GM21423 (cell line): Measurements from ENCODE around the gene PLVAP.

Source experiments
- ATAC-seq: cut with Tn5 transposase; IDR thresholded peaks from one replicate; pipeline ENCODE4 v1.9.1; 2021; ENCODE audit warnings: mild to moderate bottlenecking, moderate library complexity; ENCODE audit not compliant: unreplicated experiment

Gene PLVAP

DNA sequence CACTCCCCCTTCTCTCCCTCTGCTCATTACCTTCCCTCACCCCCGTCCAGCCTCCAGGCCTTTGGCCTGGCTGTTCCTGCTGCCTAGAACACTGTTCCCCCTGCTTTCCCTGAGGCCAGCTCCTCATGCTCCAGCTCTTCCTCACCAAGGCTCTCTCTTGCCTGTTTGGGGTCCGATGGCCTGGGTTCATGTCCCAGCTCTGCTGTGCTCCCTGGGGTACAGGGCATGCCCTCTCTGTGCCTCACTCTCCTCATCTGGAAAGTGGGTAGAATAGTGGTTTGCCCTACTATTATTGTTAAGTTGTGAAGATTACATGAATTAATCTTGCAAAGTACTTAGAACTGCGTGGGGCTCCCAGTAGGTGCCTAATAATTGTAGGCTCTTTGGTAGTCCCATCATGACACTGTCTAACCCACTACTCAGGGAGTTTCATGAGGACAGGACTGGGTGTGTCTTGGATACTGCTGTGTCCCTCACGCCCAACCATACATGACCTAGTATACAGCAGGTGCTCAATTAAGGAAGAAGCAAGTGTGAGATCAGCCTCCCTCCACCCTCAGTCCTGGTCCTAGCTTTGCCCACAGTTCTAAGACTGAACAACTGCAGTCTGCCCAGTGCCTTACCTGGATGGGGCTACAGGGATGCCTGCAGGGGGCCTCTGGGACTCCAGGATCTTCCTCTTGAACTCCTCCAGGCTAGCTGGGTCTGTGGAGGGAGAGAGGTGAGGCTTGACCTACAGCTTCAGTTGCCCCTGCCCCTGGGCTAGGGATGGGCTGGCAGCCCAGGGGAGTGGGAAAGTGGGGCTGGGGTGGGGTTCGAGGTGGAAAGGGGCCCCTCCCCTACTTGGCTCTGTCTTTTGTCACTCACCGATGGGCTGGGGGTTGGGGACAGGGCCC is 17.0 kb downstream of the PLVAP start:
- ATAC-seq: no peak

DNA sequence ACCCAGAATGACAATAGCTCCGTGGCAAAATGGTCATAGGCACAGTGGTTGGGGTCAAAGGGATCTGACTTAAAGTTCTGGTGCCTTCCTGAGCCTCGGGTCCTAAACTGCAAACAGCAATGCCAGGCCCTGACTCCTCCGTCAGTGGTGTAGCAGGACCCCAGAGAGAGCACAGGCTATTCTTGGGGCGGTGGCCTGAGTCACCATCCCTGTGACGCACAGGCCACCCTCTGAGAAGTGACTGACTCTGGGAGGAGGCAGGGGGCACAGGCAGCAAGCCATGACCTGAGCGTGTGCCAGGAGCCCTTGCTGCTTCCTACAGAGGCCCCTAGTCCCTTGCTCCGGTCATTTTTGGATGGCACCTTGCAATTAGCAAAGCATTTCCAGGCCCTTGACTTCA is 18.7 kb downstream of the PLVAP start:
- ATAC-seq: no peak

DNA sequence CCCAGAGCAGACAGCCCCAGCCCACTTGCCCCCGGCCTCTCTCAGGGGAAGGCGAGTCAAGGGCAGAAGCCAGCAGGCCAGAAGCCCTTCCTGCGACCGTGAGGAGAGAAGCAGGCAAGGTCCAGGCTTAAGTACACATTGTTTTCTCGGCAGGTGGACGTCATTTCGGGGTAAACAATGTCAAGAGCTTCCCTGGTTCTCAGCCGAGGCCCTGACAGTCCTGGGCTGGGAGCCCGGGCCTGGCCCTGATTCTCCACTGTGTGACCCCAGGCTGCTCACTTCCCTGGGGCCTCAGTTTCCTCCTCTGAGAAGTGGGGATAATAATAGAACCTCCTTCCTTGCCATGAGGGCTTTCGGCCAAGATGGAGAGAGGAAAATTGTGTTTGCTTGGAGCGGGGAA is 19.4 kb downstream of the PLVAP start:
- ATAC-seq: no peak

DNA sequence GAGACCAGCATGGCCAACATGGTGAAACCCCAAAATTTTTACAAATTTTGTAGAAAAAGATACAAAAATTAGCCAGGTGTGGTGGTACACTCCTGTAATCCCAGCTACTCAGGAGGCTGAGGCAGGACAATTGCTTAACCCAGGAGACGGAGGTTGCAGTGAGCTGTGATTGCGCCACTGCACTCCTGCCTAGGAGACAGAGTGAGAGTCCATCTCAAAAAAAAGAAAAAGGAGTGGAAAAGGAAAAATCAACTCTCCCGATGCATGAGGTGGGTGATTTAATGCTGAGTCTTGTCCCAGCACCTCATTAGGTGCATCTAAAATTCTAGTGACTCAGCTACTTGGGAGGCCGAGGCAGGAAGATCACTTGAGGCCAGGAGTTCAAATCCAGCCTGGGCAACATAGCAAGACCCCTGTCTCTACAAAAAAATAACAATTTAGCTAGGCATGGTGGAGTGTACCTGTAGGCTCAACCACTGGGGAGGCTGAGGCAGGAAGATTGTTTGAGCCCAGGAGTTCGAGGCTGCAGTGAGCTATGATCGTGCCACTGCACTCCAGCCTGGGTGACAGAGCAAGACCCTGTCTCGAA is 20.0 kb downstream of the PLVAP start:
- ATAC-seq: no peak

DNA sequence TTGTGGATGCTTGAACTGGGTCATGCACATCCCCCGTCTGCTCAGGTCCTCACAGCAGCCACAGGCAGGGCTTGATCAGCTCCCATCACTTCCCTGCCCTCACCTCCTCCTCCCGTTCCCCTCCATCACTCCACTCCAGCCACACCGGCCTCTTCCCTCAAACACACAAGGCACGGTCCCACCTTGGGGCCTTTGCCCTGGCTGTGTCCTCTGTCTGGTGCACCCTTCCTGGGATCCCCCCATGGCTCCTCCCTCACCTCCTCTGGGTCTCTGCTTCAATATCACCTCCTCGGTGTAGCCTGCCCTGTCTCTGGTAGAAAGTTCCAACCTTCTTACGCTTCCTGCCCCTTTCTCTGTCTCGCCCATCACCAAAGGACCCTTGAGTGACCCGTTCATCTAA is 23.8 kb downstream of the PLVAP start:
- no peak for ATAC-seq

DNA sequence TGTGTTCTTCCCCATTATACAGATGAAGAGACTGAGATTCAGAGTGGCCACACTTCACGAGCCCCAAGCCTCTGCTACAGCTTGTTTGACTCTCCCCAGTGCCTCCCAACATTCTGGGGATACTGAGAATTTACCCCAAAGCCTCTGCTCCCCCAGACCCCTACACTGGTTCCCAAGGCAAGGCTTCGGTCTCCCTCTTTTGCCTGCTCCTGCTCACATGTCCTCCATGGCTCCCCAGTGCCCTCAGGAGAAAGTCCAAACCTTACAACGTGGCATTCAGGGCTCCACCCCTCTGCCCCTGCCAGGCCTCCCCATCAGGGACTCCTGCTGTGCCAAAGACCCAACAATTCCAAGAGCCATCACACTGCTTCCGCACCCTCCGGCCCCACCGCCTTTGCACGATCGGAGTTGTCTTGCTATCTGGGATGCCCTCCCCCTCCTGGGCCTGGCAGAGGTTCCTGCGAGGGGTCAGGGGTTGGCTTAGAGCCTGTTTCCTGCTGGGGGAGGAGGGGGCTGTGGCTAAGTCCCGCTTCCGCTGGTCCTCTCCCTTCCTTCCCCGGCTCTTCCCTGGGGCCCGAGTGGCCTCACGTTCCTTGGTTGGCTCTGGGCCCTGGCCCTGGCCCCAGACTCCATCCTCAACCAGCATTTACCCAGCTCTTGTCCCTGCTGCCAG is 24.4 kb downstream of the PLVAP start:
- ATAC-seq: no peak

DNA sequence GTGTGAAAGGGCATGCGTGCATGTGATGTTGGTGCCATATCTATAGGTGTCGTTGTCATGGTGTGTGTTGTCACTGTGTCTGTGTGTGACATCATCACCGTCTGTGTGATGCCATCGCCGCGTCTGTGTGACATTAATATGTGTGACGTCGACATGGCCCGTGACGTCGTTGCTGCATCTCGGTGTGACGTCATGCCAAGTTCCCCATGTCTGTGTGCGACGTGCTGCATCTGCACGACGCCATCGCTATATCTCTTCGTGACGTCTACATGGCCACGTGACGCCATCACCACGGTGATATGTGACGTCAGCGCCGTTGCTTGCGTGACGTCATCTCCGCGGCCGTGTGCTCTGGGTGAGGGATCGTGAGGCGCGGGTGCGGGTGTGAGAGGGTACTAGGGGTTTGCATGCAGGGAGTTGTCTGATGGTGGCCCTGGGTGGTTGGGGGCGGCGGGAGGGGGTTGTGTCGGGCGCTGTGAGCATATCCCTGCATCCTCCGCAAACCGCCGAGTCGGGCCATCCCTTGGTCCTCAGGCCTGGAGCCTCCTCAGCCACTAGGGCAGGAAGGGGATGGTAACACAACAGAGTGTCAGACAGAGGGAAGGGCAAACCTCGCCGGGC is 25.2 kb downstream of the PLVAP start:
- no peak for ATAC-seq

DNA sequence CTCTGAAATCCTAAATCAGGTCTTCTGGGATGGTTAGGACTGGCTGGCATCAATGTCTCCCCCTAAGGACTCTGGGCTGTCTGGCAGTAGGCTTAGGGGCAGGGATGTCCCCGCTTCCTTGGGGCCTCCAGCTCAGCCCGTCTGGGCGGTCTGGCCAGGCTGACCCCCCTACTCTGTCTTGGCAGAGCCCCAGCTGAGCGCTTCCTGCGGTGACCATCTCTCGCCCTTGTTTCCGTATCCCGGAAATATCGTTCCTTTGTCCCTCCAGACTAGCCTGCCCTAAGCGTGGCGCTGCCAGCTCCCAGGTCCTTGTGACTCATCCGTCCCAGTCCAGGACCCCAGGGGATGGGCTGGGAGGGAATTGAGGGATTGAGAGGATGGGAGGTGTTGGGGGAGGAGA is 28.4 kb downstream of the PLVAP start:
- no peak for ATAC-seq

DNA sequence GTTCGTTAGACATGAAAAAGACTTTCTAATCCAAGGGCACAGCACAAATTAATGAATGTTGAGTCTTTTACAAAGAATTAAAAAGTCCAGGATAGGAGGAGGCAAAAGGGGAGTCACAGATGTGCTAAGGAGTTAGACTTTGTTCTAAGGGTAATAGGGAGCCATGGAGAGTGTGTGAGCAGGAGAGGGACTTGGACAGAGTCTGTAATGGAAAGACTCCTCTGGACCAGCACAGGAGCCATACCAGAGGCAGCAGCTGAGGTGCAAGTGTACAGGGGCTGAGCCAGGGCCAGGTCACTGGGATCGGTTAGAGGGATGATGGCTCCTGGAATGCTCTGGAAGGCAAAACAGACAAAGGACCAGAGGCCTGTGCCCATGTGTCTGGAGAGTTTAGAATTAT is 29.3 kb downstream of the PLVAP start:
- no peak for ATAC-seq

DNA sequence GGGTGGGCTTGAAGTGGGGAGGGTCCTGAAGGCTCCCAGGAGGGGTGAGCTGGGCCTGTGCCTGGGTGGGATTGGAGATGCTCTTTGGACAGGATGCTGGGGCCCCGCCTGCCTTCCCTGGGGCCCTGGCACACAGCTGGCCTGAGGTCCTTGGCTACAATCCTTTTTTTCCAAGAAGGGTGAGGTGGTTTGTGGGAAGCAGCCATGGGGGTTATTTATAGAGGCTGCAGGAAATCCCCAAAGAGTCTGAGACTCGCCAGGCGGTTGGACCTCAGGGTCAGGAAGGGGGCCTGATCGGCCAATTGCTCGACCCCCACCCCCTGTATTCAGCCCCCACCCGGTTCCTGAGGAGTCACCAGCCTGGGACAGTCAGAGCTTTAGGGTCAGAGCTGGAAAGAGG is 29.8 kb downstream of the PLVAP start:
- ATAC-seq: no peak

DNA sequence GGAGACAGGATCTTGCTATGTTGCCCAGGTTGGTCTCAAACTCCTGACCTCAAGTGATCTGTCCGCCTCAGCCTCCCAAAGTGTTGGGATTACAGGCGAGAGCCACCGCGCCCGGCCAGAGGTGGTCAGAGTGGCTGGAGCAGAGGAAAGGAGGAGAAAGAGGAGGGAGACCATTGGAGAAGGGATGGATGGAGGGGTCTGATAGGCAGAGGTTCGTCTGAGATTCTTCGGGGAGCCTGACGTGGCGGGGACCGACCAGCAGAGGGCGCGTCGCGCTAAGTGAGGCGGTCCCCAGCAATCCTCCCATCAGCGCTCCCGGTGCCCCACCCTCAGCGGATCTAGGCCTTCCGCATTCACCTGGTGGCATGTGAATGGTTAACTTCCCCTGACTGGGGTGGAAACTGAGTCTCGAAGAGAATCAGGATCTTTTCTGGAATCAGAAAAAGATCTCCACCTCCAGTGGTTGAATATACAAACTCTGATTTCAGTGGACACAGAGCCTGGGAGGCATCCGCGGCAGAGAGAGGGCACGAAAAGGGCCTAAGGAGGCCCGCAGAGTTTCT is 31.0 kb downstream of the PLVAP start:
- ATAC-seq: no peak

DNA sequence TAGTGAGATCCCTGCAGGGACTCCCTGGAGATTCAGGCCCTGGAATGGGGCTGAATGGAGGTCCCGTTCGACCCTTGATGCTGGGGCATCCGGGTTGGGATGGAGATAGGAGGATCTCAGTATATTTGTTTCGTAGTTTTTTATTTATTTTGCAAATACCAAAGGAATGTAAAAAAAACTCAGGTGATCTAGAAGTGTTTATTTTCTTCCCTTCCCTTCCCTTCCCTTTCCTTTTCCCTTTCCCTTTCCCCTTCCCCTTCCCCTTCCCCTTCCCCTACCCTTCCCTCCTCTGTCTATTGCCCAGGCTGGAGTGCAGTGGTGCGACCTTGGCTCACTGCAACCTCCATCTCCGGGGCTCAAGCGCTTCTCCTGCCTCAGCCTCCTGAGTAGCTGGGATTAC is 35.3 kb downstream of the PLVAP start:
- no peak for ATAC-seq

DNA sequence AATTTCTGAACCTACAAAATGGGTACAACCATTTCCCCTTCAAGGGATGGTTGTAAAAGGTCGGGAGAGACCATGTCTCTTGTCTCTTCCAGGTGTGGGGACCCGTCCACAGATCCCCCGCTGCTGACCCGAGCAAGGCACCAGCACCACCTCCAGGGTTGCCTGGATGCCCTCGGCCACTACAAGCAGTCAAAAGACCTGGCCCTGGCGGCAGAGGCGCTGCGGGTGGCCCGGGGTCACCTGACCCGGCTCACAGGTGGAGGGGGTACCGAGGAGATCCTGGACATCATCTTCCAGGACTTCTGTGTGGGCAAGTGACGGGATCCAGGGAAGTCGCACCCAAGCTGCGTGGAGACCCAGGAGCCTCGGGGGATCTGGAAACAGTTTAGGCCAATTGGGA is 35.8 kb downstream of the PLVAP start:
- no peak for ATAC-seq

DNA sequence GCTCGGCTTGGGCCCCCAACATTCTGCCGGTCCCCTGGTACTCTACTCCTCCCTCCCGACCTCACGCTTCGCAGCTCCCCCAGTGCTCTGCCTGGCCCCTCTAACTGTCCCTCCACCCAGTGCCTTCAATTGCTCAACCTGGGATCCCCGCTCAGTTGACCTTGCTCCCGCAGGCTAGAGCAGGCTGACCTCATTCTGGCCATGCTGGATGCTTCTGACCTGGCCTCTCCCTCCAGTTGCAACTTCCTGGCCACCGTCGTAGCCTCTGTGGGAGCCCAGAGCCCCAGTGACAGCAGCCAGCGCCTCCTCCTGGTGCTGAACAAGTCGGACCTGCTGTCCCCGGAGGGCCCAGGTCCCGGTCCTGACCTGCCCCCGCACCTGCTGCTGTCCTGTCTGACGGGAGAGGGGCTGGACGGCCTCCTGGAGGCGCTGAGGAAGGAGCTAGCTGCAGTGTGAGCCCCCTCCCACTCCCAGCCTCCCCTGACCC is 36.2 kb downstream of the PLVAP start:
- ATAC-seq: no peak

DNA sequence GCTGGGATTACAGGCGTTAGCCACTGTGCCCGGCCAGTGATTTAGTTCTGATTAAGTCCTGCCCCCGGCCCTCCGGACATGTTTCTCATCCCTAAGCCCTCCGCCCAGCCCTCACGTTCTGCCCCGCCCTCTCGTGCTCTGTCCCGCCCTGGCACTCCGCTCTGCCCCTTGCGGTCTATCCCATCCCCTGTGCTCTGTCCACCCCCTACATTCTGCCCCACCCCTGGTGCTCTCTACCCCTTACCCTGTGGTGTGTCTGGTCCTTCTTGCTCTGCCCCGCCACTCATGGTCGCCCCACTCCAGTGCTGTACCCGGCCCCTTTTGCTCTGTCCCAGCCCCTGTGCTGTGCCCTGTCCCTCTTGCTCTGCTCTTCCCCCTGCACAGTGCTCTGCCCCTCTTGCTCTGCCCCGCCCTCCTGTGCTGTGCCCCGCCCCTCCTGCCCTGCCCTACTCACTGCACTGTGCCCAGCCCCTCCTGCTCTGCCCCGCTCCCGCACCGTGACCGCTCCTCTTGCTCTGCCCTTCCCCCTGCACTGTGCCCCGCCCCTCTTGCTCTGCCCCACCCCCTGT is 36.8 kb downstream of the PLVAP start:
- no peak for ATAC-seq

DNA sequence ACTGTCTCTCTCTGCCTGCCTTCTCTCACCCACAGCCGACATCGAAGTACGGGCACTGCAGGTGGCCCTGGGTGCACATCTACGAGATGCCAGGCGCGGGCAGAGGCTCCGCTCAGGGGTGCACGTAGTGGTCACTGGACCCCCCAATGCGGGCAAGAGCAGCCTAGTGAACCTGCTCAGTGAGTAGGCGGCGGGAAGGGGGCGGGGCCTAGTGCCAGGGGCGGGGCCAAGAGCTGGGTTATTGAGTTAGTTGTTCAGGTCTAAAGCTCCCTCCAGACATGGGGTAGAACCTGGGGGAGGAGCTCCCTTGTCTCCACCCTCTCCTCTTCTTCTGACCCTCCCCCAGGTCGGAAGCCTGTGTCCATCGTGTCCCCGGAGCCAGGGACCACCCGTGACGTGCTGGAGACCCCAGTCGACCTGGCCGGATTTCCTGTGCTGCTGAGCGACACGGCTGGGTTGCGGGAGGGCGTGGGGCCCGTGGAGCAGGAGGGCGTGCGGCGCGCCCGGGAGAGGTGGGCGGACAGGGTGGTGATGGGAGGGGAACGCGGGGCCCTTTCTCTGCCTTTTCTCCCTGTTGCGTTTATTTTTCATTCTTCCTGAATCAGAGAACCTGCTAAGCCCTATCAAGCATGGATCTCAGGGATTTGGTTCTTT is 37.9 kb downstream of the PLVAP start:
- ATAC-seq: no peak

DNA sequence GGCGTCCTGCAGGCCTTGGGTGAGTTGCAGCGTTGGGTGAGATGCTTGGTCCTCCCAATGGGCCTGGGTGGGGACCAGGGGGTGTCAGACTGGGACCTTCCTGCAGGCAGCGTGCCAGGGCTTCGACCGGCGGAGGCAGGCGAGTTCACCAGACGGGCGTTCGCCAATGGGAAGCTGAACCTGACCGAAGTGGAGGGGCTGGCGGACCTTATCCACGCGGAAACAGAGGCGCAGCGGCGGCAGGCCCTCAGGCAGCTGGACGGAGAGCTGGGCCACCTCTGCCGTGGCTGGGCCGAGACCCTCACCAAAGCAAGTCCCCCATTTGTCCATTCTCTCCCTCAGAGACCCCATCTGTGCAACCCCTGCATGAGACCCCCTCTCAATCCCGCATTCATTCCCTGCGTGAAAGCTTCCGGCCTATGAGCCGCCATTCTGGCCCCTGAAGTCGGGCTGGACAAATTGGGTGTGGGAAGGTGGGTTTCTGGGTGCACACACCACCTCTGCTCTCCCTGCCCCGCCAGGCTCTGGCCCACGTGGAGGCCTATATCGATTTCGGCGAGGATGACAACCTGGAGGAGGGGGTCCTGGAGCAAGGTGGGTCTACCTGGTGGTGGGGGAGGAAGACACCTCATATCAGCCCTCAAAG is 38.6 kb downstream of the PLVAP start:
- no peak for ATAC-seq

DNA sequence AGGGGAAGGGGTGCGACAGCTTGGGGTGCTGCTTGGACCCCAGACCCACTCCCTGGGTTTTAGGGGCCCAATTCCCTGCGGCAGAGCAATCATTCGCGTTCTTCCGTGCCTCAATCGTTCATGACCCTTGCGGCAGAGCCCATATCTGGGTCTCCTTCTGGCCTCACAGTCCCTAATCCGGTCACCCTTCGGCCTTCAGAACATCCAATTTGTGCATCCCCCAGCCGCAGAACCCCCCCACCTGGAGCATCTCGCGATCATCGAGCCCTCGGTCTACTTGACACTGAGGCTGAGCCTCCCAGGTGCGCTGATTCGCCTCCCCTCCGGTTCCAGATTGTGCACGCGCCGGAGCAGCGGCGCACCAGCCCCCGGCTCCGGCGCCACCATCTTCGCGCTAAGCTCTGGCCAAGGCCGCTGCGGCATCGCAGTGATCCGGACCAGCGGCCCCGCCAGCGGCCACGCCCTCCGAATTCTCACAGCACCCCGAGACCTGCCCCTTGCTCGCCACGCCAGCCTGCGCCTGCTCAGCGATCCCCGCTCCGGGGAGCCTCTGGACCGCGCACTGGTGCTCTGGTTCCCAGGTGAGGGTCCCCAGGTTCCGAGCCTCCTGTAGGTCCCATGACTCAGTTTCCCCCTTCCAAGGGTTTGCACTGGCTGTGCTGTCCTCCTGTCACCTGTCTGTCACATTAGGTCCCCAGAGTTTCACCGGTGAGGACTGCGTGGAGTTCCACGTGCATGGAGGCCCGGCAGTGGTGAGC is 39.3 kb downstream of the PLVAP start:
- ATAC-seq: no peak
